SK-N-SH (cell line): ENCODE measurements around the gene TBC1D1. TPM values are rescaled to one million over a fixed set of nuclear protein-coding genes. Genes with fewer than 3 reads are reported as not detected.

Source experiments
- CTCF ChIA-PET: fragments of 300-600, 350-600 bp; formaldehyde crosslinking; extraction: SDS; loops from one replicate; lab custom pipeline; 2021; lab: Yijun Ruan, JAX
- POLR2A ChIA-PET: fragments of 350-600 bp; sonication (Branson Sonifier 250); formaldehyde crosslinking; extraction: SDS; loops from one replicate; lab custom pipeline; 2020; ENCODE audit warnings: antibody characterized with exemption, inconsistent platforms; lab: Yijun Ruan, JAX
- DNase-seq: peaks from one replicate; pipeline ENCODE4 v3.0.0; 2012
- H2AFZ ChIP-seq: fragments of 200-600 bp; sonication (generic); 2 replicates; pipeline ENCODE4 v1.8.1; 2016; ENCODE audit warnings: antibody characterized with exemption, mild to moderate bottlenecking, low read depth
- H3F3A ChIP-seq: fragments of 200-600 bp; sonication (generic); replicated peaks from 2 replicates; pipeline ENCODE3; 2016; ENCODE audit warnings: antibody characterized with exemption, mild to moderate bottlenecking; ENCODE audit not compliant: insufficient read depth
- H3K27ac ChIP-seq, 2 experiments: fragments of 200-500 bp in 1 of 2; fragments of 200-600 bp in 1 of 2; sonication (Bioruptor generic) in 1 of 2; sonication (generic), shearing (Covaris generic) in 1 of 2; 2 replicates each; pipeline versions ENCODE4 v1.5.1 to v1.6.1; 2014 to 2016; ENCODE audit warnings: low read depth in 2 of 2, inconsistent platforms in 1 of 2, low read length in 1 of 2, mild to moderate bottlenecking in 1 of 2, mixed read lengths in 1 of 2
- H3K27me3 ChIP-seq: fragments of 200-600 bp; sonication (generic), shearing (Covaris generic); 2 replicates; pipeline ENCODE4 v1.6.1; 2016; ENCODE audit warnings: mixed run types; ENCODE audit not compliant: insufficient read depth
- H3K36me3 ChIP-seq, 2 experiments: fragments of 200-500 bp in 1 of 2; fragments of 200-600 bp in 1 of 2; sonication (Bioruptor generic) in 1 of 2; sonication (generic) in 1 of 2; replicated peaks in 1 of 2; 2 replicates each; pipeline versions ENCODE3 to v1.5.1; 2014 to 2016; ENCODE audit warnings: low read length in 1 of 2, mild to moderate bottlenecking in 1 of 2; ENCODE audit not compliant: insufficient read depth in 2 of 2, control insufficient read depth in 1 of 2
- H3K4me1 ChIP-seq, 2 experiments: fragments of 200-500 bp in 1 of 2; fragments of 200-600 bp in 1 of 2; sonication (Bioruptor generic) in 1 of 2; sonication (generic), shearing (Covaris generic) in 1 of 2; 2 replicates each; pipeline versions ENCODE4 v1.5.1 to v1.6.1; 2014 to 2016; ENCODE audit warnings: low read depth in 1 of 2, low read length in 1 of 2, mixed run types in 1 of 2; ENCODE audit not compliant: insufficient read depth in 2 of 2, control insufficient read depth in 1 of 2
- H3K4me2 ChIP-seq: fragments of 200-600 bp; sonication (generic), shearing (Covaris generic); 2 replicates; pipeline ENCODE4 v1.6.1; 2017; ENCODE audit warnings: mixed run types
- H3K4me3 ChIP-seq, 2 experiments: fragments of 200-500 bp in 1 of 2; fragments of 200-600 bp in 1 of 2; sonication (Bioruptor generic) in 1 of 2; sonication (generic), shearing (Covaris generic) in 1 of 2; 2 replicates each; pipeline versions ENCODE4 v1.5.1 to v1.8.1; 2014 to 2016; ENCODE audit warnings: low read depth in 2 of 2, inconsistent platforms in 1 of 2, low read length in 1 of 2, mild to moderate bottlenecking in 1 of 2, mixed read lengths in 1 of 2, moderate library complexity in 1 of 2
- H3K79me2 ChIP-seq: fragments of 200-600 bp; sonication (generic); 2 replicates; pipeline ENCODE4 v1.8.1; 2017; ENCODE audit warnings: mild to moderate bottlenecking; ENCODE audit not compliant: insufficient read depth
- H3K9ac ChIP-seq: fragments of 200-600 bp; sonication (generic); 2 replicates; pipeline ENCODE4 v1.6.1; 2017; ENCODE audit warnings: mixed run types
- H3K9me2 ChIP-seq: fragments of 200-600 bp; sonication (generic); 2 replicates; pipeline ENCODE4 v1.6.1; 2017; ENCODE audit warnings: mixed run types
- H3K9me3 ChIP-seq: fragments of 200-600 bp; sonication (generic); 2 replicates; pipeline ENCODE4 v1.6.1; 2017; ENCODE audit warnings: mixed run types, mild to moderate bottlenecking, moderate library complexity
- H4K20me1 ChIP-seq: fragments of 200-600 bp; sonication (generic); 2 replicates; pipeline ENCODE4 v1.6.1; 2017; ENCODE audit warnings: mild to moderate bottlenecking, mixed run types; ENCODE audit not compliant: insufficient read depth
- CHD2 ChIP-seq: fragments of 150-350 bp; IDR thresholded peaks from 2 replicates; pipeline ENCODE4 v1.6.1; 2018; ENCODE audit warnings: low read length; ENCODE audit not compliant: partially characterized antibody
- CTCF ChIP-seq: fragments of 200-600 bp; sonication (generic); IDR thresholded peaks from 2 replicates; pipeline ENCODE4 v1.6.1; 2017; ENCODE audit warnings: antibody characterized with exemption, mild to moderate bottlenecking, moderate library complexity
- ELF1 ChIP-seq: IDR thresholded peaks from 2 replicates; pipeline ENCODE4 v1.4.0; 2012
- EP300 ChIP-seq, 2 experiments: IDR thresholded peaks; 2 replicates each; pipeline versions ENCODE4 v1.4.0 to v1.6.1; 2012; ENCODE audit warnings: borderline replicate concordance in 1 of 2, low read depth in 1 of 2, low read length in 1 of 2
- FOSL2 ChIP-seq: IDR thresholded peaks from 2 replicates; pipeline ENCODE4 v1.4.0; 2012; ENCODE audit warnings: low read depth, mild to moderate bottlenecking, moderate library complexity, borderline replicate concordance
- GABPA ChIP-seq: IDR thresholded peaks from 2 replicates; pipeline ENCODE4 v1.4.0; 2012; ENCODE audit warnings: low read depth, mild to moderate bottlenecking
- GATA2 ChIP-seq: sonication (generic); formaldehyde crosslinking; IDR thresholded peaks from 2 replicates; pipeline ENCODE4 v1.5.0; 2020; ENCODE audit warnings: mild to moderate bottlenecking, missing genetic modification reagents
- IRF3 ChIP-seq: fragments of 150-350 bp; IDR thresholded peaks from 2 replicates; pipeline ENCODE4 v1.6.1; 2016; ENCODE audit warnings: mild to moderate bottlenecking, low read depth, low read length
- JUND ChIP-seq: IDR thresholded peaks from 2 replicates; pipeline ENCODE4 v1.4.0; 2012
- MEF2A ChIP-seq: IDR thresholded peaks from 2 replicates; pipeline ENCODE4 v1.4.0; 2012; ENCODE audit warnings: low read depth, borderline replicate concordance
- NRF1 ChIP-seq: IDR thresholded peaks from 2 replicates; pipeline ENCODE4 v1.6.1; 2012; ENCODE audit warnings: low read depth, mild to moderate bottlenecking, low read length
- RAD21 ChIP-seq: IDR thresholded peaks from 2 replicates; pipeline ENCODE4 v1.6.1; 2012; ENCODE audit warnings: mild to moderate bottlenecking, low read length
- REST ChIP-seq: IDR thresholded peaks from 2 replicates; pipeline ENCODE4 v1.6.1; 2012; ENCODE audit warnings: mild to moderate bottlenecking, low read depth, low read length, moderate library complexity
- RXRA ChIP-seq: IDR thresholded peaks from 2 replicates; pipeline ENCODE4 v1.4.0; 2012; ENCODE audit warnings: low read depth, mild to moderate bottlenecking, borderline replicate concordance
- SMC3 ChIP-seq: IDR thresholded peaks from 2 replicates; pipeline ENCODE4 v1.6.1; 2012; ENCODE audit warnings: low read depth, low read length, improper control_type of control experiment
- TCF12 ChIP-seq: IDR thresholded peaks from 2 replicates; pipeline ENCODE4 v1.4.0; 2012
- TEAD4 ChIP-seq: IDR thresholded peaks from 2 replicates; pipeline ENCODE4 v1.4.0; 2012; ENCODE audit warnings: mild to moderate bottlenecking, borderline replicate concordance; ENCODE audit not compliant: insufficient read depth
- USF1 ChIP-seq: IDR thresholded peaks from 2 replicates; pipeline ENCODE4 v1.4.0; 2012; ENCODE audit warnings: low read depth, borderline replicate concordance
- YY1 ChIP-seq: IDR thresholded peaks from 2 replicates; pipeline ENCODE4 v1.4.0; 2012; ENCODE audit warnings: low read depth, mild to moderate bottlenecking
- WGBS: methylation state at CpG from one replicate; pipeline ENCODE4 v1.1.6; 2017; ENCODE audit warnings: low lambda C conversion rate; 5-methylcytosine and 5-hydroxymethylcytosine counted together
- polyA plus RNA-seq, 3 experiments: library from polyadenylated mRNA; depleted of rRNA; stranded (reverse); fragments of >200 nt; gene quantifications; 2 replicates each; pipeline ENCODE4 v1.2.3, GENCODE V29; 2012

Gene TBC1D1
- polyA plus RNA-seq (2012; rRNA removed) = 20.3 and 29.8 TPM in 2 replicates
- polyA plus RNA-seq (2012; cell fraction: cytosol; rRNA removed) = 19.5 and 22.9 TPM in 2 replicates
- polyA plus RNA-seq (2012; cell fraction: nucleus; rRNA removed) = 25.6 and 30.5 TPM in 2 replicates

GRCh38 chr4:37890801-37891259 lies at the start of gene TBC1D1:
TSS of gene TBC1D1 (plus strand) at chr4:37891084. CDS start at chr4:37902096, 11,012 bp downstream.
- Histone ChIP-seq H3K4me2 (peak within 1 kb of the TSS; percentile 96), H3F3A (no peaks in the 10 kb centered on the region), H3K4me3 (peak within 1 kb of the TSS; percentile 56 to 61), H3K4me1 (peaks cover 0 to 13% of the 10 kb centered on the region in 2 experiments; a peak in 1 of 4 replicates), H2AFZ (peak within 1 kb of the TSS; percentile 51; the same call in 1 of the 2 replicates), H4K20me1 (no peaks in the 10 kb centered on the region), H3K36me3 (no peaks in the 10 kb centered on the region), H3K9me2 (no peaks in the 10 kb centered on the region), H3K9ac (no peak within 1 kb of the TSS), H3K79me2 (no peaks in the 10 kb centered on the region), H3K9me3 (no peaks in the 10 kb centered on the region), H3K27ac (no peak within 1 kb of the TSS), H3K27me3 (peaks cover 46% of the 10 kb centered on the region)
- DNase-seq = peak; percentile 69
- TF ChIP-seq FOSL2 = no peak
- no peak for TF ChIP-seq MEF2A
- TF ChIP-seq TCF12 = no peak
- TF ChIP-seq EP300 (IDR thresholded peaks at IDR 0.05; ENCODE audit: borderline replicate concordance in 1 of 2, low read depth in 1 of 2, low read length in 1 of 2) = no peak
- TF ChIP-seq REST = no peak
- no peak for TF ChIP-seq CTCF
- no peak for TF ChIP-seq USF1
- TF ChIP-seq YY1 = no peak
- TF ChIP-seq GATA2 (CRISPR knock-in tag) = no peak
- no peak for TF ChIP-seq JUND
- TF ChIP-seq CHD2 = no peak
- no peak for TF ChIP-seq RXRA
- no peak for TF ChIP-seq NRF1
- TF ChIP-seq ELF1 = no peak
- no peak for TF ChIP-seq TEAD4
- TF ChIP-seq GABPA = no peak
- no peak for TF ChIP-seq IRF3
- TF ChIP-seq SMC3 = no peak
- no peak for TF ChIP-seq RAD21
- WGBS = under 1% methylated on average over 24 of the region's 43 CpGs
- ChIA-PET CTCF (interaction anchor here (0.9 to 1.4 kb wide), 6 partner anchors 11 to 142 kb away, joined by 3 to 4 read pairs (median 3); no protein-coding TSS in a partner anchor), POLR2A (no interaction called here)
